Measurements from ENCODE around the gene NINJ2.

NINJ2 gene

GRCh38 chr12:597926-598568, 65.2 kb downstream of the NINJ2 start:
- DNase-seq (ENCODE audit: extremely low read depth, low read depth) = no peak
- TF ChIP-seq, protein P1, sequence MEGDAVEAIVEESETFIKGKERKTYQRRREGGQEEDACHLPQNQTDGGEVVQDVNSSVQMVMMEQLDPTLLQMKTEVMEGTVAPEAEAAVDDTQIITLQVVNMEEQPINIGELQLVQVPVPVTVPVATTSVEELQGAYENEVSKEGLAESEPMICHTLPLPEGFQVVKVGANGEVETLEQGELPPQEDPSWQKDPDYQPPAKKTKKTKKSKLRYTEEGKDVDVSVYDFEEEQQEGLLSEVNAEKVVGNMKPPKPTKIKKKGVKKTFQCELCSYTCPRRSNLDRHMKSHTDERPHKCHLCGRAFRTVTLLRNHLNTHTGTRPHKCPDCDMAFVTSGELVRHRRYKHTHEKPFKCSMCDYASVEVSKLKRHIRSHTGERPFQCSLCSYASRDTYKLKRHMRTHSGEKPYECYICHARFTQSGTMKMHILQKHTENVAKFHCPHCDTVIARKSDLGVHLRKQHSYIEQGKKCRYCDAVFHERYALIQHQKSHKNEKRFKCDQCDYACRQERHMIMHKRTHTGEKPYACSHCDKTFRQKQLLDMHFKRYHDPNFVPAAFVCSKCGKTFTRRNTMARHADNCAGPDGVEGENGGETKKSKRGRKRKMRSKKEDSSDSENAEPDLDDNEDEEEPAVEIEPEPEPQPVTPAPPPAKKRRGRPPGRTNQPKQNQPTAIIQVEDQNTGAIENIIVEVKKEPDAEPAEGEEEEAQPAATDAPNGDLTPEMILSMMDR (IDR thresholded peaks at IDR 0.05; ENCODE audit: low read depth, low read length) = no peak

- no peak for DNase-seq (ENCODE audit: extremely low read depth, low read depth)
- TF ChIP-seq, protein P1 (IDR thresholded peaks at IDR 0.05; ENCODE audit: low read depth, low read length) = no peak
Observed at GRCh38 chr12:593396-594270, 69.6 kb downstream of the NINJ2 start.

DNA sequence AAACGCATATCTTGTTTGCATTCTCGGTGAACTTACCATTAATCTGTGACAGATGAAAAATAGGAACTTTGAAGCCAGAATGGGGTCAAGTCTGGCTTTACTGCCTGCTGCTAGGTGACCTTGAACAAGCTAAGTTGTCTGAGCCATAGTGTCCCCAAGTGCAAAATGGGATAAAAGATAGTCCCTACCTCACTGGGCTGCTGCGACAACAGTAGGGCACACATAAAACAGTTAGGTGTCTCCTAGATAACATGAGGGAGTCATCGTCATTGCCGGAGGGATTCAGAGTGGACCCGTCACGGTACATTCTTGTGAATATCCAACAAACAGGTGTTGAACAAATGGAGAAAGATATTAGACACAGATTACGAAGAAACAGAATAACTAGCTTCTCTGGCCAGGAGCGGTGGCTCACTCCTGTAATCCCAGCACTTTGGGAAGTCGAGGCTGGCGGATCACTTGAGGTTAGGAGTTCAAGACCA, 71.2 kb downstream of the NINJ2 start:
- TF ChIP-seq, protein P1 (IDR thresholded peaks at IDR 0.05; ENCODE audit: low read depth, low read length) = no peak
- DNase-seq (ENCODE audit: extremely low read depth, low read depth) = no peak

DNA sequence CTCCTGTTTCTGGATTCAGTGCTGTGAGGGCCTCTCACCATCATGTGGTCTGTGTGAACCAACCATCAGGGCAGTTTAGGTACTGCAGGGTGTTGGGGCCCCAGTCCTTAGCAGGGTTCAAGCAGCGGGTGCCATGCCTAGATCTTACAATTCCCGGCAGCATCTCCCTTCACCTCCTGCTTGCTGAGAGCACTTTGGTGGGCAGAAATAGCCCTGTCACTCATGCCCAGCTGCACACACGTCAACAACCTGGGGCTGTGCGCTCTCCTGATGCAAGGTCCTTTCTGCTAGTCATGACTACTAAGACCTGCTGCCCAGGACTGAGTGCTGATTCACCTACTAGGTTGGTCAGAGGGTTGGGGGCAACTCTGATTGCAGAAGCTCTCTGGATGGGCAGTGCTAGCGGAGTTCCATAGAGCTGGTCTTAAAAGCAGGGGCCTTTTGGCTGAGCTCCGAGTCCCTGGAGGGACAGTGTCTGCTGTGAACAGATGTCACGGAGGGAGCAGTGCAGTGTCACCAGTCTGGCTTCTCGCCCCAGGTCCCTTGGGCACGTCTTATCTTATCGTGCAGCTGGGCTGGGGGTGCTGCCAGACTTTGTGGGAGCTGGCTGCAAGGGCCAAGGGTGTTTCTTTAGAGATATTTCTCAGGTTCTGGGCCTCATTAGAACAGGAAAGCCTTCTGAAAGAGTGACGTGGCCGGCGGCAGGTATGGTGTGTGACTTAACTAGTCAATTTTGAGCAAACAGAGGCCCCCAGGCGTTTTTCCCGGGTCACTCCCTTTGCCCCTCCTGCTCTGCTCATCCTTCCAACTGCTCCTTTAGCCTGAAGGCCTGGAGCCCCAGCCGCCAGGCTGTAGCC, 71.8 kb downstream of the NINJ2 start:
- no peak for DNase-seq (ENCODE audit: extremely low read depth, low read depth)
- TF ChIP-seq, protein P1 (IDR thresholded peaks at IDR 0.05; ENCODE audit: low read depth, low read length) = no peak

DNA sequence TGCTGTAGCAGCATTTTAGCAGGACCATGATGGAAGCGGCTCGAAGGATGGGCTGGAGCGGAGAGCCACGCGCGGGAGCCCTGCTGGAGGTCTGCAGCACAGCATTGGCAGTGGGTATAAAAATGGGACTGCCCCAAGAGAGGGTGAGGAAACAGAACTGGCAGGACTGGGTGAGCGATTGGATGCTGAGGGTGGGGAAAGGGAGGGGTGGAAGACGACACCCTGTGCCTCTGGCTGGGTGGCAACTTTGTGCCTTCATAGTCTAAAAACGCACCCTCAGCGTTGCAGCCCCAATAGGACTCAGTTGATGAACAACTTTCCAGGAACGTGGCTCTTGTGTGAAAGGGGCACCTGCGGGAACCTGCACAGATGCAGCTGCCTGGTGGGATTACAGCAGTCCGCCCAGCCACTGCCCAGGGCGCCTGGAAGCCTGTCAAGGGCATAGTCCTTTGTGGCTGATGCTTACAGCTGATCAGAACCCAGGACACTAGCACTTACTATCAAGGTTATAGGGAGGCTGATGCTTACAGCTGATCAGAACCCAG, 73.0 kb downstream of the NINJ2 start:
- TF ChIP-seq, protein P1 (IDR thresholded peaks at IDR 0.05; ENCODE audit: low read depth, low read length) = no peak
- no peak for DNase-seq (ENCODE audit: extremely low read depth, low read depth)

DNA sequence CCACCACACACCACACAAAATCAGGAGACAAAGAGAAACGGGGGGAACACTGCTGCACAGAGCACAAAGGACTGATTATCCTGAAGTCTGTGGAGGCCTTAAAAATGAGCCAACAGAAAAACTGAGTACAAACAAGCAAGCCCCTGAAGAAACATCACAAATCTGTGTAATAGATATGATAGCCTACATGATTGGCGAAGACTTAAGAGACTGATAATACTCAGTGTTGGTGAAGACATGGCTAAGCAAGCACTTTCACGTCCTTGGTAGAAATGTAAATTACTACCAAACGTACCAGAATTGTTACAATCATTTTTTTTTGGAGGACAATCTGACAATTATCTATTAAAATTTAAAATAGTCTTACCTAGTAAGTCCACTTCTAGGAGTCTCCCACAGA, 74.6 kb downstream of the NINJ2 start:
- DNase-seq (ENCODE audit: extremely low read depth, low read depth) = no peak
- TF ChIP-seq, protein P1 (IDR thresholded peaks at IDR 0.05; ENCODE audit: low read depth, low read length) = no peak

Data from AG09319 (cell line).